GM12891 (cell line): ENCODE measurements around the gene CCAR1.
"Not testable (repeated sequence)": the region's sequence is repeated elsewhere in the genome, so short reads cannot be mapped to it uniquely, and the experiment has no call there.

Experiments
- PAX5 ChIP-seq: IDR thresholded peaks from 2 replicates; pipeline ENCODE4 v1.6.1; 2011; ENCODE audit warnings: low read length, moderate library complexity, mild to moderate bottlenecking; ENCODE audit not compliant: insufficient read depth, severe bottlenecking
- POLR2A ChIP-seq: IDR thresholded peaks from 2 replicates; pipeline ENCODE4 v1.6.1; 2011; ENCODE audit warnings: low read depth, low read length, control low read depth
- POLR2AphosphoS5 ChIP-seq: IDR thresholded peaks from 2 replicates; pipeline ENCODE4 v1.6.1; 2011; ENCODE audit warnings: low read depth, low read length, control low read depth
- POU2F2 ChIP-seq: IDR thresholded peaks from 2 replicates; pipeline ENCODE4 v1.6.1; 2011; ENCODE audit warnings: low read depth, mild to moderate bottlenecking, control low read depth, low read length, moderate library complexity
- SPI1 ChIP-seq: IDR thresholded peaks from 2 replicates; pipeline ENCODE4 v1.6.1; 2011; ENCODE audit warnings: low read depth, low read length, control low read depth
- TAF1 ChIP-seq: IDR thresholded peaks from 2 replicates; pipeline ENCODE4 v1.6.1; 2011; ENCODE audit warnings: low read depth, low read length, control low read depth

GRCh38 chr10:68708987-68709386, 12.1 kb upstream of the CCAR1 start:
- TF ChIP-seq POLR2AphosphoS5, POLR2A, TAF1, PAX5, SPI1, POU2F2: not testable (repeated sequence)
